GM12874 (cell line): ENCODE measurements around the gene HOXB7.

Source experiments
- TF ChIP-seq, protein P1 (sequence below): IDR thresholded peaks from 2 replicates; pipeline ENCODE4 v1.5.1; 2011; ENCODE audit warnings: low read depth, mild to moderate bottlenecking, control low read depth, low read length, moderate library complexity; ENCODE audit not compliant: insufficient read depth

Gene HOXB7

DNA sequence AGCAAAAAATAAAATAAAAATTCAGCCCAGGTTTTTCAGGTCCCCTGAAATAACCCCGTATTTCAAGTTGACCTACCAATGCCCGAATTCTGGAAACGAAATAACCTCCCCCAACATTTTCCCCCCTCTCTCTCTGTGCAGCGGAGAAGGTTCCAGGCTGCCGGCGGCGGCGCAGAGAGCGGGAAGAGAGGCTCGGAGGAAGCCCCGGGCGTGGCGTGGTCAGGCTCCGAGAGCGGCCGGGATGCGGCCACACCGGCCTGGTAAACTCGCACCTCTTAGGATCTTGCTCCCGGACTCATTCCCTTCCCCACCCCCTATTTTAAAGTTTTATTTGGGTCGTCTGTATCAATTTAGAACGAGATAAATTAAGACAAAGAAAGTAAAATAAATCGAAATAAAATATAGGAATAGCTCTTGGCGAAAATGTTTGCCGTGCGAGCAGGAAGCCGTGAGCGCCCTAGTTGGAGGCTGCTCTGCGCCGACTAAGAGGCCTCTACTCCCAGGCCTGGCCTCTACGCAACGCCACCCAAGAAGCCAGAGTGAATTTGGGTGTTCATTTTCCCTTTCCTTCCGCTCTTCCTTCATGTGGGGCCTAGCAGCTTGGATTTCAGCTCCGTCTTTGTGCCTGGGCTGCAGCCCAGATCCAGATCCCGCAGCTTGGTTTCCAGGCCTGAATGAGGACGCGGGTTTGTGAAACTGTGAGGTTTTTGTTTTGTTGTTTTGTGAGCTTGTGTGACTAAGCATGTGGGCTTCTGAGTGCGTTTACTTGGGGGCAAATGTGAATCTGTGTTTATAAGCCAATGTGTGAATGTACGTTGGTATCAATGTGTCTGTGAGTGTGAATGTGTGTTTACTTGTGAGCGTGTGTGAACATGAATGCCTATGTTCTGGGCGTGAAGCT is 4.6 kb downstream of the HOXB7 start:
- TF ChIP-seq, protein P1, sequence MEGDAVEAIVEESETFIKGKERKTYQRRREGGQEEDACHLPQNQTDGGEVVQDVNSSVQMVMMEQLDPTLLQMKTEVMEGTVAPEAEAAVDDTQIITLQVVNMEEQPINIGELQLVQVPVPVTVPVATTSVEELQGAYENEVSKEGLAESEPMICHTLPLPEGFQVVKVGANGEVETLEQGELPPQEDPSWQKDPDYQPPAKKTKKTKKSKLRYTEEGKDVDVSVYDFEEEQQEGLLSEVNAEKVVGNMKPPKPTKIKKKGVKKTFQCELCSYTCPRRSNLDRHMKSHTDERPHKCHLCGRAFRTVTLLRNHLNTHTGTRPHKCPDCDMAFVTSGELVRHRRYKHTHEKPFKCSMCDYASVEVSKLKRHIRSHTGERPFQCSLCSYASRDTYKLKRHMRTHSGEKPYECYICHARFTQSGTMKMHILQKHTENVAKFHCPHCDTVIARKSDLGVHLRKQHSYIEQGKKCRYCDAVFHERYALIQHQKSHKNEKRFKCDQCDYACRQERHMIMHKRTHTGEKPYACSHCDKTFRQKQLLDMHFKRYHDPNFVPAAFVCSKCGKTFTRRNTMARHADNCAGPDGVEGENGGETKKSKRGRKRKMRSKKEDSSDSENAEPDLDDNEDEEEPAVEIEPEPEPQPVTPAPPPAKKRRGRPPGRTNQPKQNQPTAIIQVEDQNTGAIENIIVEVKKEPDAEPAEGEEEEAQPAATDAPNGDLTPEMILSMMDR = no peak

DNA sequence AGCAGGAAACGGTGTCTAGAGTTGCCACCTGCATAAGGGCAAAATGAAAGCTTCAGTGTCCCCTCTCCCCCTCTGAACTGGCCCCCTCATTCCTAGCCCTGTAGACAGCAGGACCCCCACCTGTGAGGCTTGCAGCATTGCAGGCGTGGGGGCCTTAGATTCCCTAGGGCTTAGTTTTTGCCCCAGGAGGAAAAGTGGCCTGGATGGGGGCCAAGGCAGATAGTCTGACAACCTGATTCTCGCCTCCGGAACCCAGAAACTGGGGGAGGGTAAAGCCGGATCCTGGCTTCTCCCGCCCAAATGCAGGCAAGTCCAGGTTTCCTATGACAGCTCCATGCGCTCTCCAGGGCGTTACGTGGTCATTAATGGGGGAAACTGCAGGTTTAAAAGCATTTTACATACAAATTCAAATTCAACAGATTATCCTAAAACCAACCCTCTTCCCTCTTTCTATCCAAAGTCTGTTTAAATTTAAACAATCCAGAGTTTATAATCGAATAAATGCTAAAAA is 5.4 kb downstream of the HOXB7 start:
- TF ChIP-seq, protein P1 = no peak

DNA sequence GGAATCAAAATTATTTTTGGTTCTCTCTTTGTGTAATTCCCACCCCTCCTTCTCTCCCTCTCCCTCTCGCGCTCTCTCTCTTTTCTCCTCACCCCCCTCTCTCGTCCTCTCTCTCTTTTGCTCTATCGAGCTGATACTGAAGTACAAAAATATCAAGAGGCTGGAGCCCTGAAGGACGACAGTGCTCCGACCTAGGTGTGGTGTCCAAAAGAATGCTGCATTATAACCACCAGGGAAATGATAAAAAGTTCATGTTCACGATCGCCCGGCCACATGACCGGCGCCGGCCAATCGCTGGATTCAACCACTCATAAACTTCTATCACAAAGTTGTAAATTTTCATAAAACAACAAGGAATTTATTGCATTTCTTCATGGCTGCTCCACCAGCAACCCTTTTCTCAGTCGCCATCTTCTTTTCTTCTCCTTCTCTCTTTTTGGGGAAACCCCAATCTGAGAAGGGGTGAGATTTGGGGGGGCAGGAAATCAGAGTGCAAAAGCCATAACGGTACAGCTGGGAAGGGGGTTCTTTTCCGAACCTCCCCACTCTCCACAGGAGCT is 6.0 kb downstream of the HOXB7 start, which contains the start of gene HOXB6:
Gene HOXB6, minus strand, starts transcription at position 217 of the 560 bp plus-strand sequence. CDS start 6,836 bp downstream, outside the sequence.
- TF ChIP-seq, protein P1 = no peak

DNA sequence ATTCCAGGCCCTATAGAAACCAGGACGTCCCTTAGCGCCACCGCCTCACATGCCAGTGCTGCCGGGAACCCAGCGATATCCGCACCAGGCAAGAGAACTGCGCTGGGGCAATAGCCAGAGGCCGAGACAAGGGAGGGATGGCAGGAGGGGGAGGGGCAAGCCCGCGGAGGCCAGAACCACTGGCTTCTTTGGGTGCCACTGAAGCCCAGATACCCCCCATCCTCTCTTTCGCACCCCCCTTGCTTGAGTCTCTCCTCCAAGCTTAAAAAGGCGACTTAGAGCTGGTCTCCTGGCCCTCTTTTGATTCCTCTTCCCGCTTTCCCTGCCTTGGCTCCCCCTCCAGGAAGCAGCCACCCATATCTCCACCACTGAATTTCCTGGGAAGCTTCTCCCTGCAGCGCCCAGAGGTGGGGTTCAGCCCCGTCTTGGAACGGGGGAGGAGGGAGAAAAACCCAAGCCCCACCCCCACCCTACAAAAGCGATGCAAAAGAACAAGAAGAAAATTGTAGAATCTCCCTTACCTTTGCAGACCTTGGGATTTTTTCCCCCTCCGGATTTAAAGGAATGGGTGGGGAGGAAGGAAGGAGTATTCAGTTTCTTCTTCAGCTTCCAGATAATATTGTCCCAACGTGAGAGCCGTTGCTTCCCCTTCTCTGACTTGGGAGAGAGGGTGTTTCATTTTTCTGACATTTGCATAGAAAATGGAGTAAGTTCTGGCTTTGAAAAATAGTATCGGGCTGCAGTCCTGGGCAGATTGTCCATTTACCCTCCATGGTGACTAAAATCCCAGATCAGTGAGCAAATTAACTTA is 6.7 kb downstream of the HOXB7 start:
- TF ChIP-seq, protein P1 = no peak

DNA sequence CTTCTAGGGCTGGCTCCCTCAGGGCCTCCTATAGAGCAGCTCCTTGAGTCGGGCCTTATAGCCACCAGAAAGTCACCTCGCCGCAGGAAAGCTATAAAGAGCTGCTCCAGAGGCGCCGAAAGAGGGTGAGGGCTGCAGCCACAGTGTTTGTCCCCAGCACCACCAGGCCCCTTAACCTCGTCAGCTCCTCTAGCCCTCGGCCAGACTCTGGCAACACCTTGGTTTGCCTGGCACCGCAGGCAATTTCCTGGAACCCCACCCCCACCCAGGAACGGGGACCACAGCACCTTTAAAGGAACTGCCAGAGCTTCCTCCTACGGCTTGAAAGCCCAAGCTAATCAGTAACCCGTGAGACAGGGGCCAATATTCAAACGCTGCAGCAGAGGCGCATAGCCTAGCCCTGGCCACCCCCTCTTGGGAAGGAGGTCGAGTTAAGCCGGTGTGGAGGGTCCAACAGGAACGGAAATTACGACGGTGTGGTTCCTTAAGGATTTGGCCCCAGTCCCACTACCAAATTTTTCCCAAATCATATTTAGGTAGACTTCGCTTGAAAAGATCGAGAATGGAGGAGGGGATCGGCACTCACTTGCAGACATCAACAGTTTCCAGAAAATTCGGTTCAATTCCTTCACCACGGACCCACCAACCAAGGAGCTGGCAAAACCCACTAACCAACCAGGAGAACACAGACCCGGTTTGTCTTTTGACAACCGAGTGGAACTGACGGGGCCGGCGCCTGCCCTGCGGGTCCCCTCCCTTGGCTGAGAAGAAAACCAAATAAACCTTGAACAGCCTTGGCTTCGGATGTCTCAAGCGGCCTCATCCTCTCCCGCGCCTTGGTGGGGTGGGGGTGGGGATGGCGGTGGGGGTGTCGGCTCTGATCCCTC is 9.0 kb downstream of the HOXB7 start:
- TF ChIP-seq, protein P1 = no peak

DNA sequence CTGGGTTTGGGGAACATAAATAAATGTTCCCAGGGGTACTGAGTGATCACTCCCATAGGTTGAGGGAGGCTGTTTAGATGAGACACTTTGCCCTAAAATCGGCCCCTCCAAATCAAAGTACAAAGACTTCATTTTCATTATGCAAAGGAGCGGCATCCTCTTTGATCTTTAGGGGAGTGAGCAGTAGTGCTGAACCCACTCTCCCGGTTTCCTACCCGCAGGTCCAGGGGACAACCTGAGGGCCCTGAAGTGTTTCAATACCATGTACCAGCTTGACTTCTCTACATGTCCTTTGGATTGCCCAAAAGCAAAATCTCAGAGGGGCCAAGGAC is 9.6 kb downstream of the HOXB7 start:
- TF ChIP-seq, protein P1 = no peak
